DMS79 (cell line): ENCODE measurements around the gene MAP3K4.

Experiments used
- DNase-seq: peaks from one replicate; lab custom pipeline; 2025; lab: John Stamatoyannopoulos, UW

MAP3K4 gene, protein sequence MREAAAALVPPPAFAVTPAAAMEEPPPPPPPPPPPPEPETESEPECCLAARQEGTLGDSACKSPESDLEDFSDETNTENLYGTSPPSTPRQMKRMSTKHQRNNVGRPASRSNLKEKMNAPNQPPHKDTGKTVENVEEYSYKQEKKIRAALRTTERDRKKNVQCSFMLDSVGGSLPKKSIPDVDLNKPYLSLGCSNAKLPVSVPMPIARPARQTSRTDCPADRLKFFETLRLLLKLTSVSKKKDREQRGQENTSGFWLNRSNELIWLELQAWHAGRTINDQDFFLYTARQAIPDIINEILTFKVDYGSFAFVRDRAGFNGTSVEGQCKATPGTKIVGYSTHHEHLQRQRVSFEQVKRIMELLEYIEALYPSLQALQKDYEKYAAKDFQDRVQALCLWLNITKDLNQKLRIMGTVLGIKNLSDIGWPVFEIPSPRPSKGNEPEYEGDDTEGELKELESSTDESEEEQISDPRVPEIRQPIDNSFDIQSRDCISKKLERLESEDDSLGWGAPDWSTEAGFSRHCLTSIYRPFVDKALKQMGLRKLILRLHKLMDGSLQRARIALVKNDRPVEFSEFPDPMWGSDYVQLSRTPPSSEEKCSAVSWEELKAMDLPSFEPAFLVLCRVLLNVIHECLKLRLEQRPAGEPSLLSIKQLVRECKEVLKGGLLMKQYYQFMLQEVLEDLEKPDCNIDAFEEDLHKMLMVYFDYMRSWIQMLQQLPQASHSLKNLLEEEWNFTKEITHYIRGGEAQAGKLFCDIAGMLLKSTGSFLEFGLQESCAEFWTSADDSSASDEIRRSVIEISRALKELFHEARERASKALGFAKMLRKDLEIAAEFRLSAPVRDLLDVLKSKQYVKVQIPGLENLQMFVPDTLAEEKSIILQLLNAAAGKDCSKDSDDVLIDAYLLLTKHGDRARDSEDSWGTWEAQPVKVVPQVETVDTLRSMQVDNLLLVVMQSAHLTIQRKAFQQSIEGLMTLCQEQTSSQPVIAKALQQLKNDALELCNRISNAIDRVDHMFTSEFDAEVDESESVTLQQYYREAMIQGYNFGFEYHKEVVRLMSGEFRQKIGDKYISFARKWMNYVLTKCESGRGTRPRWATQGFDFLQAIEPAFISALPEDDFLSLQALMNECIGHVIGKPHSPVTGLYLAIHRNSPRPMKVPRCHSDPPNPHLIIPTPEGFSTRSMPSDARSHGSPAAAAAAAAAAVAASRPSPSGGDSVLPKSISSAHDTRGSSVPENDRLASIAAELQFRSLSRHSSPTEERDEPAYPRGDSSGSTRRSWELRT (N-terminal part only)

DNA sequence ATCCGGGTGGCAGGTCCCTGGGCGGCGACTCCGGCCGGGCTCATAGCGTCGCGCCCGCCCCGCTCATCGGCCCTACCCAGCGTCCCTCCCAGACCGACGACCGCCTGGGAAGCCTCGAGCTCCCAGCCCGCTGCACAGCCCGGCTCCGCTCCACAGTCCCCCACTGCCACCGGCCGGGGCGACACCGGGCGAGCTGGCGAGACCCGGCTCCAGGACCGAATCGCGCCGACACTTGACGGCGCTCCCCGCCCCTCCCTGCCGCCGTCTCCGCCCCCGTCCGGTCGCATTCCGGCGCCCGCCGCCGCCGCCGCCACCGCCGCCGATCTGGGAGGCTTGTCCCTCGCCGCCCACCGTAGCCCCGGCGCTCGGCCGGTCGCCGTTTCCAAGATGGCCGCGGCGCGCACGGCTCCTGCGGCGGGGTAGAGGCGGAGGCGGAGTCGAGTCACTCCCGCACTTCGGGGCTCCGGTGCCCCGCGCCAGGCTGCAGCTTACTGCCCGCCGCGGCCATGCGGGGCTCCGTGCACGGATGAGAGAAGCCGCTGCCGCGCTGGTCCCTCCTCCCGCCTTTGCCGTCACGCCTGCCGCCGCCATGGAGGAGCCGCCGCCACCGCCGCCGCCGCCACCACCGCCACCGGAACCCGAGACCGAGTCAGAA lies at the start of gene MAP3K4:
Gene MAP3K4 (plus strand): TSS at position 364 of the 655 bp plus-strand sequence. CDS start 163 bp downstream, at position 527.
- DNase-seq = peak; percentile 27

DNA sequence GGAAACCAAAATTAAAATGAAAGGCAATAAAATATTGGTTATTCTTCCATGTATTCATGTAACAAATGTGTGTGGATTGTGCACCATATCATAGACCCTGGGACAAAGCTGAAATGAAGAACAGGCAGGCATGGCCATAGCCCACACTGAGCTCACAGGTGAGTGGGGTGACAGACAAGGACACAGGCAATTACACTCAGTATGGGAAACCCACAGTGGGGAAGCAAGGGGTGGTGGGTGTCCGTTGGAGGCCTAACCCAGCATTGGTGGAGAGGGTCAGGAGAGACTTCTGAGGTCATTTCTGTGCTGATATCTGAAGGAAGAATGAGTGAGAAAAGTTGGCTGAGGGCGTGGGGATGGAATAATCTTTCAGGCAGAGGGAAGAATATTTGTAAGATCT lies 47.6 kb upstream of the MAP3K4 start:
- DNase-seq = no peak

DNA sequence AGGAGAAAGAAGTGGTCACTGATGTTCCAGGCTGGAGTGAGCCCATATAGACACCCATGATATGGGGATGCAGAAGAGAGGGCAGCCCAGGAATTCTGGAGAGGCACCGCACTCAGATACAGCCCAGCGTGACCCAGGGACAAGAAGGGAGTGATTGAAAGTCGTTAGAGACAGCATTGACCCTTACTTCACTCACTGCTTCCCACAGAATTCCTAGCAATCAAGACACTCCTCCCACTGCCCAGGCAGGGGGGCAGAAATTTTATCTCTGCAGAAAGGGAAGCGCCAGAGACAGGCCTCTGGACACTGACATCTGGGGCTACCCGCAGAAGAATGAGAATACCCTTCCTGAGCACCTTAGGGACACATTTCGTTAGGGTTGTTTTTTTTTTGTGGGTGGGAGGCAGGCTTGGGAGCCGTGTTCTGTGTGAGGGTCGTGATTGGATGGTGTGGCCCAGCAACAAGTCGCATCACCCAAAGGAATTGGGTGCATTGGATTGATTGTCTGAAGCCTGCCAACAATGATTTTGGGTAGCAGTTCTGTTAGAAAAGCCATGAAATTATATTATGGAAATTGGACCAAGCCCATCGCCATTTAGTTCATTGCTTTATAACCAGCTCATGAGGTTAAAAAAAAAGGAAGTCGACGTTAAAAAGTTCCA lies 45.9 kb upstream of the MAP3K4 start:
- DNase-seq = no peak

DNA sequence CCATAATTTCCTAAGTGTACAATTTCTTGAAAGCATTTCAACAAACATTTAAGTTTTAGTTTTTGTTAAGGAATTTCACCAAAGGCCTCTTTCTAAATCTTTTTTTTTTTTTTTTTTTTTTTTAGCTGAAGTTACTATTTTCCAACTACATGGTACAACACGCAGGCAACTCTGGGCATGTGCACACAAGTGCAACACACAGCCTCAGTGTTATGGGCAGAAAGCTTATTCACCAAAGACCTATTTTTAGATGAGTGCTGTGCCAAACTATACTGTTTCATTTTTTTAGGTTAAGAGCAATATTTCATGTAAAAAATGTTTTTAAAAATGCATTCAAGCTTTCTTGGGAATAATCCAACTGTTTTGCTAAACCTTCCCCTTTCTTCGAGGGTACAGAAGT lies 42.0 kb upstream of the MAP3K4 start:
- no peak for DNase-seq

DNA sequence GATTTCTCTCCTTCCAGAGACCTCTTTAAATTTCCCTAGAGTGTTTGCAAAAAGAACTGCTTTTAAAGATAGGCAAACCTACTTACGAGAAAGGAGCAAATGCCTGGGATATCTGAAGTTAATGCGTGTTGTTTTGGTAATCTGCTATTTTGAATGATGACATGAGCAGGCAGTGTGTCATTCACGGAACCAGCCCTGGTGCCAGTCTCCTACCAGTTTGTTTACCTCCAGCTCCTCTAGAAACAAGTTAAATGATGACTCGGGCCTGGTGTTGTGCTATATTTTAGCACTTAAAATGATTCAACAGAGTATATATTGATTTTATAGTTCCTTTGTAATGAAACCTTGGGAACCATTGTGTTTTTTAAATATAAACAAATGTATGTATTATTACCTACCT lies 41.1 kb upstream of the MAP3K4 start:
- no peak for DNase-seq

DNA sequence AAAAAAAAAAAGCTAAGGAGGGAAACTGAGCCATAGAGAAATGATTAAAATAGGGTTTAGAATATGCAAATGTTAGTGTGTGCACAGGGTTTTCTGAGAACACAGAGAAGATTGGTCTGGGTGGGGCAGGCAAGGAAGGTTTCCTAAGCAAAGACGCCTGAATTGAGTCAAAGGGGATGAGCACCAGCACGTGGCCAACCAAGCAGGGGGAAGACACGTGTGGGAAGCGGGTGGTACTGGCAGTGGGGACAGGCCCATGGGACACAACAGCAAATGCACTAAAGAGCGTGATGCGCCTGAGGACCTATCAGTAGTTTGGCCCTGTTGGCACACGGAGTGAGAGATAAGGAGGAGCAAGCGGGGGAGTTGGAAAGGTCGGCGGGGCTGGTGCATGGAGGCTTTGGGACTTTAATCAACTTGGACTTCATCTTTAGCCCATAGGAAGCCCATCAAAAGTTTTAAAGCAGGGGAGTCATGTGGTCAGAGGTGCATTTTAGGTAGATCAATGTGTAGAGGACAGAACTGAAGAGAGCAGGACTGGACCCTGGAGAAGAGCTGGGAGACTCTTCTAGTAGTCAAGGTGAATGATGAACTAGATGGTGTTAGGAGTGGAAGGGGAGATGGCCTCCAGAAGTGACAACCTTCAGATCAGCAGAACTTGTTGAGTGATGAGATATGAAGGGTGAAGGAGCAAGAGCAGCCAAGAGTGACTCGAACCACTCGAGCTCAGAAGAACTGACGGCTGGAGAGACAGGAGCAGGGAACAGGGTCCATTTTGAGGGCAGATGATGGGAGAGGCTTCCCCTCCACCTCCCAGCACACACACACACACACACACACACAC lies 40.2 kb upstream of the MAP3K4 start:
- no peak for DNase-seq

DNA sequence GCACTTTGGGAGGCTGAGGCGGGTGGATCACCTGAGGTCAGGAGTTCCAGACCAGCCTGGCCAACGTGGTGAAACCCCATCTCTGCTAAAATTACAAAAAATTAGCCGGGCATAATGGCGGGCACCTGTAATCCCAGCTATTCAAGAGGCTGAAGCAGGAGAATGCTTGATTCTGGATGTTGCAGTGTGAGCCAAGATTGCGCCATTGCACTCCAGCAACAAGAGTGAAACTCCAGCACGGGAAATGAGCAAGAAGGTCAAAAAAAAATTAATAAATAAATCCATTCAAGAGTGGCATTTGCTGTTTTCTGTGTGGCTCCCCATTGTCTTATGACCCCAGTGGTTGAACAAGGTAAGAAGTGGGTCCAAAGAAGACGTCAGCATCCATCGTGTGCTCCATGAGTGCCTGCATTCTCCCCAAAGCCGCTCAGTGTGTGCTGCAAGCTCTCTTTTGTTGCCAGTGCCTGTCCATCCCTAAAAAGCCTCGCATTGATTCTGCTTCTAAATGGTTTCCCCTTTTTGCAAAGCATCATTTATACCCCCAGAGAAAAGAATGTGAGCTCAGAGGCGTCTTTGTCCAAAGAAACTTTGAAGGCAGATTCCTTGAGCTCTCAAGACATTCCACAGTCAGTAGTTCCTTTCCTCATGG lies 38.8 kb upstream of the MAP3K4 start:
- DNase-seq = no peak

DNA sequence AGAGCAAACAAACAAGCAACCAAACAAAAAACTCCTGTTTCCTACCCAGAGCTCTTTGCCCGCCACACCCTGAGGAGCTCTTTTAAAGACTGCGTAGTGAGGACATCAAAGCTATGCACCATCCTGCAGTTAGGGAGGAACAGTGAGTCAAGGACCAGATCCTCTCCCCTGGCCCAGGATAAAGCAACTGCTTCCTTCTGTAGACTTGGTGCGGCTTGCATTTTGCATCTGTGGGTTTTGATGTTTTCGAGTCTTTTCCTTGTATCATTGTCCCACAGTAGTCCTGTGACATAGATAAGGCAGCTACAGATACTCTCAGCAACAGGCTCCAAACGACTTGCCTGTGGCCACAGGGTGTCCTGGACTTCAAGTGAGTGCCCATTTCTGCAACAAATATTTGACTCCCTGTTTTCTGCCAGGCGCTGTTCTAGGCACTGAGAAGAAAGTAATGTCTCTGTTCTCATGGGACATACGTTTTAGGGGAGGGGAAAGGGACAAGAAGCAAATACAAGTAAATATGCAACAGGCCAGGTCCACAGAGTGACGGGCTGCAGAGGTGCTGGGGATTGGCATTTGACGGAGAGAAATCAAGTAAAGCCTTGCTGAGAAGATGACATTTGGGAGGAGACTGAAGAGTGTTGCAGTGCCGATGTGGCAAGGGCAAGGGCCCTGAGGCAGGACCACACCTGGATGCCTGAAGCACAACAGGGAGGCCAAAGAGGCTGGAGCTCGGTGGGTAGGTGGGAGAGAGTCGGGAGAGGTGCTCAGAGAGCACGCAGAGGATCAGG lies 35.9 kb upstream of the MAP3K4 start:
- DNase-seq = no peak

DNA sequence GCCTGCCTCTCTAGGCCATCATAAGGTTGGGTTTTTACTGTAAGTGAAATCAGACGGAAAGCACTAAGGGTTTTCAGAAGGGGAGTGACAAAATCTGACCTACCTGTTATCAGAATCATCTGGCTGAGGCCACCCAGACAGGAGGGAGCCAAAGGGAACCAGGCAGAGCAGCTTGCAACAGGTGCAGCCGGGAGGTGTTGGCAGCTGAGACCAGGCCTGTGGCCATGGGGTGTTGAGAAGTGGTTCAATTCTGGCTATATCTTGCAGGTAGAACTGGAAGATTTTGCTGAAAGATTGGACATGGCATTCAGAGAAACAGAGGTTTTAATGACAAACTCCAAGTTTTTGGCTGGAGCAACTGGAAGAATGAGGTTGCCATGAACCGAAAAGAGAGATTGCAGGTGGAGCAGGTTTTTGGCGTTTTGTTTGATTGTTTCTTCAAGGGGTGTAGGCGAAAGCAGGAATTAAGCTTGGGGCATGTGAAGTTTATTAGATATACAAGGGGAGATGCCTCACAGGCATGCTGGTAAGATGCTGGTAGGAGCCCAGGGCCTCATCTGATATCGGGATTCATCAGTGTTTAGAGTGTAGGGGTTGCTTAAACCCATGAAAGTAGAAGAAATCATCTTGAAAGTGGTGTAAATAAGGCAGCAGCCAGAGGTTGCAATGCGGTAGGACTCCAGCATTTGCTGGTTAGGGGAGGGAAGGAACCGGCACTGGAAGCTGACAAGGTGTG lies 35.1 kb upstream of the MAP3K4 start:
- DNase-seq = no peak

DNA sequence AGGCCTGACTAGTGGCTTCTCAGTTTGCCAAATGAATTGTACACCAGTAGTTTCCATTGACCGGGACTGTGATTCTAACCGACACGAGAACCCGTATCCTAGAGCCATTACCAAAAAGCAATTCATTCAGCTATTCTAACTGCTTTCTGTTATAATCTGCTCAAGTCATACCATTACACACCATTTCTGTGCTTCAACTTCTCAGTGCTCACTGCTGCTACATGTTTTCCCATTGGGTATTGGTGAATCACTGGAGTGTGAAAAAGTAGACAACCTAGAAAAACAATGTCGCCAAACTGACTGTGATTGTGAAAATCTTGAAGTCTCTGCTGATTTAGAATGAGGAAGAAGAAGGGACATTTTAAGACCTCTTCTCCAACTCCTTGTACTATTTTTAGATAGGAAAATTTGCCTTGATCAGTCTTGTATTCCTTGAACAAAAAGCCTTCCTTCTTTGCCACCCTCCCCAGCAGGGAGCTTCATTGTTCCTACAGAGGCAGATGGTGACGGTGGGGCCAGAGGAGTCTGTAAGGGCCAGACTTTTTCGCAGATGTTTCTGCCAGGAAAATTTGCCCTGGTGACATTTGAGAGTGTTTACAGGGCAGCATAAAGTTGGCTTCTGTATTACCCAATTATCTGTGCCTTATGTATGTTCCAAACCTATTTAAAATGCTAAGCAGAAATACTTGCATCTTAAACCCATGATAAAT lies 31.7 kb upstream of the MAP3K4 start:
- DNase-seq = no peak

DNA sequence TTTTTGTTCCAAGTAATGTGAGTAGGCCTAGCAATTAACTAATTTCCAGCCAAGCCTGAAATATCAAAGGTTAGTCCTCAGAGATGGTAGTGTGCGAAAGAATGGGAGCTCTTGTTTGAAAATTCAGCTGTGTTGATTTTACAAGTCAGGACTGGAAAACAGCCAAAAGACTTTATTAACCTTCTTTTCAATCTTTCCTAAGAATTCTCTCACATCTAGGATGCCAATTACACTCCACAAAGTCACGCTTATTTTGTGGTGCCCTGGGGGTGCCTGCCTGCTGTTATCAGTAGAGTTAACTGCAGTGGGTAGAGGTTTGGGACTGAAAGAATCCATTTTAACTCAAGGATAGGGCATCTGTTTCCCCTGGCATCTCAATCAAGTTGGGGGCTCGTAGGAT lies 30.7 kb upstream of the MAP3K4 start:
- DNase-seq = no peak

DNA sequence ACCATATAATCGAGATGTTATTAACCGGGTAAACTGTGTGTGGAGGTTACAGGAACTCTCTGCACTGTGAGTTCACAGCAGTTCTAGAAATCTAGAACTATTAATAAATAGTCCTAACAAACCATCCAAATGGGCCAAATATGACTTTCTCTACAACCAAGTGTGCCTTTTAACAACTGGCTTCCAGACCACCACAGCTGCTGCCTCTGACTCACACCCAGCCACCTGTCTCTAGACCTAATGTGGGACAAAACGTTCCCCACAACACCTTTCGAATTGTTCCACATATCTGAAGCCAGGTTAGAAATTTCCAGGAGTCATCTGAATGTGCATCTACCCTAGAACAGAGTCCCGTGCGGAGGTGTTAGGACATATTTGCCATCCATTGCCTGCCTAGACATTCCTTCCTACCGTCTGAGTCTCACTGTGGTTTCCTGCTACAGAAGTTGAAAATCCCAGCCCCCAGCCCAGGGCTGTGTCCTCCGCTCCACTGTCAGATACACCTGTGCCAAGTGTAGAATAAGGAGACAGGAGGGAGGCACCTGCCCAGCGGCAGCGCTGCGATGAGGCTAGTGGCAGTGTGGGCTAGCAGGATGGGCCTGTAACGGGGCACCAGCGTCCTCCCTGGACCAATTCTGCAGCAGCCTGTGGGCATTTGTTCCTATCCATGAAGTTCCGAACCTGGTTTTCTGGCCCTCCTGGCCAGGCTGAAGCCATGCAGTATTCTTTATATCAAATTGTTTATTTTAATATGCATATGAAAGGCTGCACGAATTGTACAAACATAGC lies 28.5 kb upstream of the MAP3K4 start:
- DNase-seq = no peak

DNA sequence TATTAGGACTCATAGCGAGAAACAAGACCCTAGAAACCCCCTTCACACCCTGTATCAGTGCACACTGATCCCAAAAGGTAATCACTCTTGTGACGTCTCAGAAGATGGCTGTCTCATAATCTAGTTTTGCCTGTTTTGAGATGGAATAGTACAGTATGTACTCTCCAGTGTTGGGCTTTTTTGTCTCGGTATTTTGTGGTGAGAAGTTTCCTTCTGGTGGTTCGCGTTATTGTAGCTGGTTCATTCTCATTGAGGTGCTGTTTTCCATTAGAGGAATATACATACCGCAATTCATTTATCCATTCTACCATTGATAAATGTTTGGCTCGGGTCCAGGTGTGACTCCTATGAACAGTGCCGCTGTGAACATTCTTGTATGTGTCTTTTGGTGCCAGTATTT lies 27.9 kb upstream of the MAP3K4 start:
- no peak for DNase-seq

DNA sequence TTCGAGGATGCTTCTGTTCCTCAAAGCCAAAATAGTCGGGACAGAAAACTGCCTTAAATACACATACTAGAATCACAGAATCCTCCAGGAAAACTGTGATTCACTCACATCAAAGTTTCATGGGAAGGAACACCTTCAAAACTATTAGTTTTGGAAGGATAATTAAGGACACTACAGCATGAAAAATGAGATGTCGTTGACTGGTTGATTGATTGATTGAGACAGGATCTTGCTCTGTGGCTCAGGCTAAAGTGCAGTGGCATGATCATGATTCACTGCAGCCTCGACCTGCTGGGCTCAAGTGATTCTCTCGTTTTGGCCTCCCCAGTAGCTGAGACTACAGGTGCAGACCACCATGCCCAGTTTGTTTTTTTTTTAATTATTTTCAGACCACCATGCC lies 25.7 kb upstream of the MAP3K4 start:
- no peak for DNase-seq

DNA sequence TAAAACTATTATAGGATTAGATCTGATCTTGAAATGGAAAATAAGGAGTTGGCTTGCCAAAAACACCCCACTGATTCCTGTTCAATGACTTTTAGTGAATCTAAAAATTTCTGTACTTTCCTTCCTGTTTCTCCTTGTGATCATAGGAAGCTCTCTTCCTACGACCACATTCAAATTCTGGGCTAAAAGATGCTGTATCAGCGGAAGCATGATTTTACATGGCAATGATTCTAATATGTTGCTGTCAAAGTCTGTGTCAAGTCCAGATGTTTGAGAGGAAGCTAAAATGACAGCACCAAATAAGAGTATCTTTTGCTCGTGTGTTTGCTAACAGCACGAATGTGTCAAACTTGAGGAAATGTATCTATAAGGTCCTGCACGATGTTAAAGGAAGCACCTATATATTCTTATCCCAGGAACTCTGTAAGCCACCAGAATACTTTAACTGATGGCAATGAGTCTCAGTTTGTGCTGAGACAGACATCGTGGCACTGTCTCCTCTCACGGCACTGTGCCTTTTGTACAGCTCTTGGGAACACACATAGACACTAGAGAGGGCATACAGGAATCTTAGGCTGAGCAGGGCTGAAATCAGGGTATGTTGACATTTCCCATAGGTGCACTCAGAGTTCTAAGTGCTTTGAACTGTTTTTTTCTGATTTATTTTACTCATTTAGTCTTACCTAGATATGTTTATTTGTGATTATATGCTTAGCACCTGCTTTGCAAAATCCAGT lies 24.9 kb upstream of the MAP3K4 start:
- no peak for DNase-seq

DNA sequence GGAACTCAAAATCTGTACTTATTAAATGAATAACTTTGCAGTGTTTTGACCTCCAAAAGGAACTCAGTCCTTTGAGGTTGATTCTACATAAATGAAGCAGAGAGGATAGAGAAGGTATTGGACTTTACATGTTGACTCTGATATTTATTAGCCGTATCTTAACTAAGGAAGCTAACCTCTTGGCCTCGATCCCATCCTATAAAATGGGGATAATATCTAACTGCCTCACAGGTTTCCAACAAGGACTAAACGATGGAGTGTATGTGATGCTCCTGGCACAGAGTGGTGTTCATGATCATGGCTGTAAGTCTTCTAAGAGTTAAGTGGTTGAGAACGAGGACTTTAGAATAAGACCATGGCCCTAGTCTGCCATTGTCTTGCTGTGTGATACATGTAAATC lies 24.2 kb upstream of the MAP3K4 start:
- no peak for DNase-seq
